ENCODE data around the gene TRPM5.

The TRPM5 gene

GRCh38 chr11:2436013-2436520, 8.2 kb downstream of the TRPM5 start:
- DNase-seq (ENCODE audit: low read depth): no peak

- DNase-seq (ENCODE audit: low read depth): no peak
Observed at GRCh38 chr11:2435288-2436012, 8.9 kb downstream of the TRPM5 start.

GRCh38 chr11:2434506-2435255, 9.6 kb downstream of the TRPM5 start:
- DNase-seq (ENCODE audit: low read depth): no peak

GRCh38 chr11:2434008-2434407, 10.3 kb downstream of the TRPM5 start:
- DNase-seq (ENCODE audit: low read depth): no peak

GRCh38 chr11:2433106-2433925, 11.0 kb downstream of the TRPM5 start:
- no peak for DNase-seq (ENCODE audit: low read depth)

GRCh38 chr11:2432628-2433071, 11.7 kb downstream of the TRPM5 start:
- DNase-seq (ENCODE audit: low read depth): no peak

GRCh38 chr11:2432171-2432621, 12.1 kb downstream of the TRPM5 start:
- no peak for DNase-seq (ENCODE audit: low read depth)

- DNase-seq (ENCODE audit: low read depth): no peak
Observed at GRCh38 chr11:2431395-2431794, 12.9 kb downstream of the TRPM5 start.

GRCh38 chr11:2428322-2428795, 16.0 kb downstream of the TRPM5 start:
- DNase-seq (ENCODE audit: low read depth): peak; percentile 24

GRCh38 chr11:2427721-2428321, 16.5 kb downstream of the TRPM5 start:
- DNase-seq (ENCODE audit: low read depth): no peak

- DNase-seq (ENCODE audit: low read depth): no peak
Observed at GRCh38 chr11:2426826-2427521, 17.3 kb downstream of the TRPM5 start.

GRCh38 chr11:2426221-2426620, 18.1 kb downstream of the TRPM5 start:
- no peak for DNase-seq (ENCODE audit: low read depth)

- no peak for DNase-seq (ENCODE audit: low read depth)
Observed at GRCh38 chr11:2425506-2425905, 18.8 kb downstream of the TRPM5 start.

GRCh38 chr11:2424811-2425495, 19.4 kb downstream of the TRPM5 start:
- no peak for DNase-seq (ENCODE audit: low read depth)

- no peak for DNase-seq (ENCODE audit: low read depth)
Observed at GRCh38 chr11:2423157-2424025, 20.9 kb downstream of the TRPM5 start.

- no peak for DNase-seq (ENCODE audit: low read depth)
Observed at GRCh38 chr11:2422461-2423156, 21.7 kb downstream of the TRPM5 start.

GRCh38 chr11:2421996-2422395, 22.3 kb downstream of the TRPM5 start:
- DNase-seq (ENCODE audit: low read depth): no peak

GRCh38 chr11:2421226-2421994, 22.9 kb downstream of the TRPM5 start:
- no peak for DNase-seq (ENCODE audit: low read depth)

Data from amniotic epithelial cell (primary cell).